GM12865 (cell line): ENCODE data around the gene SRSF10.

ENCODE experiments used
- DNase-seq: peaks from one replicate; pipeline ENCODE4 v3.0.0; 2010; ENCODE audit warnings: low read depth
- H3K4me3 ChIP-seq: 2 replicates; pipeline ENCODE4 v1.5.1; 2011; ENCODE audit warnings: mild to moderate bottlenecking, low read depth, low read length, control low read depth
- CTCF ChIP-seq: IDR thresholded peaks from 2 replicates; pipeline ENCODE4 v1.5.1; 2011; ENCODE audit warnings: low read length, control low read depth, low read depth, inconsistent platforms; ENCODE audit not compliant: insufficient read depth; ENCODE audit errors: missing control alignments

SRSF10 gene

GRCh38 chr1:23963617-23964234 is 16.4 kb downstream of the SRSF10 start:
- no peak overlapping the region; the same call in 1 of the 2 replicates for H3K4me3 ChIP-seq
- peak; percentile 21 for DNase-seq
- no peak for TF ChIP-seq CTCF

GRCh38 chr1:23960291-23961020 is 19.7 kb downstream of the SRSF10 start:
- no peak for TF ChIP-seq CTCF
- DNase-seq = peak; percentile 28
- peak overlapping the region; percentile 99 for H3K4me3 ChIP-seq

DNA sequence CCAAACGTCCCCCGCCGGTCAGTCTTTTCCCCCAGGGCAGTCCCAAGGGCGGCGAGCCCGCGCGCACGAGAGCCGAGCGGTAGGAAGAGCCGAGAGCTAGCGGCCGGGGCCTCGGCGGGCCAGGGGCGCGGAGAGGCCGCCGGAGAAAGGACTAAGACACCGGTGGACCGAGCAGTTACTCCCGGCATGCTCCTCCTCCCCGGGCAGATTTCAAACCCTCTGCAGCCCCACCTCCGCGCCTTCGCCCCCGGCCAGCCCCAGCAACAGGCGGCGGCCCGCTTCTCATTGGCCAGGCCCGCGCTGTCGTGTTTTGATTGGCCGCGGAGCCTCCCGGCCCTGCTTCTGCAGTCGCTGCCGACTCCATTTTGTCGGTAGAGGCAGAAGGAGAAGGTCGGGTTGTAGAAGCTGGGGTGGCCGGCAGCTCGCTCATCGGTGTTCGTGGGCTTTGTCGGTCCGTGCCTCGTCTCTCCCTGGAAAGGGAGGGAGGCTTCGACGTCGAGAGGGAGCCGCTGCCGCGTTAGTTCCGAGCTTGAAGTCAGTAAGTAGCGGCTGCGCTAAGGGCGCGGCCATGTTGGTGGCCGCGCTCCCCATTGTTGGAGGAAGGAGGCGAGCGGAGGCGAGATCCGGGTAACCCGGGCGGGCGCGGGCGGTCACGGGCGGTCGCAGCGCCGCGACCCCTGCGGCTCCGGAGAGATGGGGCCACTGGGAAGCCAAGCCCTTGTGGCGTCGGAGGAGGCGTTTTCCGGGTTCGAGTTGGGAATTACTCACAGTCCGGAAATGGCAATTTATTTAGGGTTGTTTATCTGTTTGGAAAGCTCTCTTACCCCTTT is 20.5 kb downstream of the SRSF10 start, which contains the start of gene PNRC2:
Gene PNRC2, plus strand, starts transcription at position 368 of the 830 bp plus-strand sequence. CDS start 1,630 bp downstream, outside the sequence.
- peak within 1 kb of the TSS; percentile 99 for H3K4me3 ChIP-seq
- DNase-seq = peak; percentile 98
- no peak for TF ChIP-seq CTCF

GRCh38 chr1:23958810-23959460 is 21.2 kb downstream of the SRSF10 start:
- TF ChIP-seq CTCF = peak; percentile 25
- peak; percentile 99 for DNase-seq
- H3K4me3 ChIP-seq = peak overlapping the region; percentile 99

DNA sequence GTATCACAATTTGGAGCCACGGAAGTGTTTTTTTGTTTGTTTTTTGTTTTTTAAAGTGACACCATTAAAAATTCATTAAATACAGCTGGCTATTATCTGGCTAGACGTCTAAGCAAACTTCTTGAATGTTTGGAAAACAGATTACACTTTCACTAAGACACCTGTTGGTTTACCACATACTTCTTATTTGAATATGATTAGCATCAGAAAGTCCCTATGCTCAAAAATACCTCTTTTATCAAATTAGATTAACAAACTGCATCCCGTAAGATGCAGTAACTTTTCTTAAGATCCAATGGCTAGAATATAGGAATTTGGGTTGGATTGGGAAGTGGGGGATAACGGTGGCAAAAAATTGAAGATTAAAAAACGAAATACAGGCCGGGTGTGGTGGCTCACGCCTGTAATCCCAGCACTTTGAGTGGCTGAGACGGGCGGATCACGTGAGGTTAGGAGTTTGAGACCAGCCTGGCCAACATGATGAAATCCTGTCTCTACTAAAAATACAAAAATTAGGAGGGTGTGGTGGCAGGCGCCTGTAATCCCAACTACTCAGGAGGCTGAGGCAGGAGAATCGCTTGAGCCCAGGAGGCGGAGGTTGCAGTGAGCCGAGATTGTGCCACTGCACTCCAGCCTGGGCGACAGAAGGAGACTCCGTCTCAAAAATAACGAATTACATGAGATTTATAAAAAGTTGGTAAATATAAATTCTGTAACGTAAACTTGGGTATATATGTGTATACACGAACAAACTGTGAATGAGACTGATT is 21.9 kb downstream of the SRSF10 start:
- peak; percentile 59 for DNase-seq
- peak overlapping the region; percentile 99 for H3K4me3 ChIP-seq

DNA sequence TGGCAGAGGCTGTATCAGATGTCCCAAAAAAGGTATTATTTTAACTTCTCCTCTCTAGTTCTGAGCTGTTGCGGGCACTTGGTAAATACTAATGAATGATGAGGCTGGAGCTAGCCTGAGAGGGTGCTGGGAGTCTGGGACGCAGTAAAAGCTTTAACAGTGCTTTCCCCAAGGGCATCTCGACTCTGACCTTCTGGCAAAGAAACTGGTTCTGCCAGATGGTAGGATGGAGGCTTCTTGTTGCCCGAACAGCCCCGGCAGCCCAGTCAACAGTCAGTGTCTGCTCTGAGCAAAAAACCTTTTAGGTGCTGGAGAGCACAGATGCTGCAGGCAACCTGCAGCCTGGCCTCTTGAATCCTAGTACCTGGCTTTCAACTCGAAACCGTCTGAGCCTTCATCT is 23.0 kb downstream of the SRSF10 start:
- no peak for DNase-seq
- no peak overlapping the region for H3K4me3 ChIP-seq
- TF ChIP-seq CTCF = no peak
